Mammary epithelial cell (primary cell): ENCODE results near the gene TKT.

Experiments
- EZH2 ChIP-seq: IDR thresholded peaks from 2 replicates; pipeline ENCODE4 v1.6.1; 2012; ENCODE audit warnings: low read length, inconsistent platforms, borderline replicate concordance
- TF ChIP-seq, protein P1 (sequence below), 2 donors: IDR thresholded peaks in 1 of 2; conservative IDR thresholded peaks in 1 of 2; 2 replicates each; pipeline ENCODE4 v1.5.1; 2011 to 2012; ENCODE audit warnings: inconsistent platforms in 2 of 2, low read length in 2 of 2, mild to moderate bottlenecking in 2 of 2, control low read depth in 1 of 2, low read depth in 1 of 2; ENCODE audit not compliant: insufficient read depth in 1 of 2; ENCODE audit errors: extremely low read depth in 1 of 2

DNA sequence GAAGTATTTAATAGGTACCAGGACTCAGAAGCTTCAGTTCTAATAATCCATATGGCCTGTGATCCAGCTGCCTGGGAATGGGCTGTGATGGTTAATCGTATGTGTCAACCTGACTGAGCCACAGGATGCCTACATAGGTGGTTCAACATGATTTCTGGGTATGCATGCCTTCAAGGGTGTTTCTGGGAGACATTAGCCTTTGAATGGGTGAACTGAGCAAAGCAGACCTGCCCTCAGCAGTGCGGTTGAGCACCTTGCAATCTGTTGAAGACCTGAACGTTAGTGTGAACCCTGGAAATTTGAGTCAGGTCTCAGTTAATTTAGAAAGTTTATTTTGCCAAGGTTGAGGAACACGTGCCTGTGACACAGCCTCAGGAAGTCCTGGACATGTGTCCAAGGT is 22.8 kb upstream of the TKT start:
- TF ChIP-seq, protein P1, sequence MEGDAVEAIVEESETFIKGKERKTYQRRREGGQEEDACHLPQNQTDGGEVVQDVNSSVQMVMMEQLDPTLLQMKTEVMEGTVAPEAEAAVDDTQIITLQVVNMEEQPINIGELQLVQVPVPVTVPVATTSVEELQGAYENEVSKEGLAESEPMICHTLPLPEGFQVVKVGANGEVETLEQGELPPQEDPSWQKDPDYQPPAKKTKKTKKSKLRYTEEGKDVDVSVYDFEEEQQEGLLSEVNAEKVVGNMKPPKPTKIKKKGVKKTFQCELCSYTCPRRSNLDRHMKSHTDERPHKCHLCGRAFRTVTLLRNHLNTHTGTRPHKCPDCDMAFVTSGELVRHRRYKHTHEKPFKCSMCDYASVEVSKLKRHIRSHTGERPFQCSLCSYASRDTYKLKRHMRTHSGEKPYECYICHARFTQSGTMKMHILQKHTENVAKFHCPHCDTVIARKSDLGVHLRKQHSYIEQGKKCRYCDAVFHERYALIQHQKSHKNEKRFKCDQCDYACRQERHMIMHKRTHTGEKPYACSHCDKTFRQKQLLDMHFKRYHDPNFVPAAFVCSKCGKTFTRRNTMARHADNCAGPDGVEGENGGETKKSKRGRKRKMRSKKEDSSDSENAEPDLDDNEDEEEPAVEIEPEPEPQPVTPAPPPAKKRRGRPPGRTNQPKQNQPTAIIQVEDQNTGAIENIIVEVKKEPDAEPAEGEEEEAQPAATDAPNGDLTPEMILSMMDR (conservative IDR thresholded peaks at IDR 0.05 in 1 of 2, IDR thresholded peaks at IDR 0.05 in 1 of 2; ENCODE audit: extremely low read depth in 1 of 2, insufficient read depth in 1 of 2, low read depth in 1 of 2, low read length in 2 of 2): no peak
- TF ChIP-seq EZH2: no peak
